CD4-positive, alpha-beta T cell treated with Interleukin-17A for 4 hours (primary cell): ENCODE measurements around the gene ITM2C.

Experiments used
- DNase-seq: peaks from one replicate; pipeline ENCODE4 v3.0.0-alpha.2; 2020; ENCODE audit warnings: mixed read lengths

ITM2C gene

GRCh38 chr2:230852113-230852512 is 12.6 kb upstream of the ITM2C start:
- no peak for DNase-seq

- DNase-seq = peak; percentile 25
Measured at GRCh38 chr2:230861552-230862255, 3.0 kb upstream of the ITM2C start.

DNA sequence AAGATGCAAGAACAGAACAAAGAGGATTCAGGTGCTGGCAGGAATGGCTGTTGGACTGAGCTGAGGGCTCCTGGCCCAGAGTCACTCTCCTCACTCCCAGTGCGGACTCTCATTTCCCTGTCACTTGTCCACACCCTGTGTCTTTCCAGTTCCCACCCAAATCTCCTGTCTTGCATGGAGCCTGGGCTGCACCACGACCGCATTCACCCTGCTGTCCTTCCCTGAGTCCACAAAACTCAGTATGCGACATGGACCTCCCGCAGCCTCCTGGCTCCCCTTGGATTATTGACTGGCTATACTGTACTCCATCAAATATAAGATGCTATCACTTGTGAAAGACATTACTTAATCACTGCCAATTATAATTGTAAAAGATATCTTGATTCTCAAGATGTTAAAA is 2.5 kb upstream of the ITM2C start:
- no peak for DNase-seq

DNA sequence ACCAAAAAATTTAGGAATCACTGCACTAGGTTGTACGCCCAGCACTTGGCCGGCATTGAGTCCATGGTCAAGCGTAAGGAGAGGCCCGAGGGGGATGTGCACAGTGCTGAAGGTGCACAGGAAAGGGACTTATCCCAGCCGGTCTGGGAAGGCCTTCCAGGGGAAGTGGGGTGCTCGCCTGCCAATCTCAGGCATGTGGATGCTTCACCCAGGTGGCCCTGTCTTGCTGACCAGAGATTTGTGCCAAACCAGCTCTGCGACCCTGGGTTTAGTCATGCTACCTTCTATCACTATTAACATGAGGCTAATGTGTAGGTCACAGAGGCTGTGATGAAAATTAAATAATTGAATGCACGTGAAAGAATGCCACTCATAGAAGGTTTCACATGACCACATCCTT is 1.7 kb upstream of the ITM2C start:
- no peak for DNase-seq

DNA sequence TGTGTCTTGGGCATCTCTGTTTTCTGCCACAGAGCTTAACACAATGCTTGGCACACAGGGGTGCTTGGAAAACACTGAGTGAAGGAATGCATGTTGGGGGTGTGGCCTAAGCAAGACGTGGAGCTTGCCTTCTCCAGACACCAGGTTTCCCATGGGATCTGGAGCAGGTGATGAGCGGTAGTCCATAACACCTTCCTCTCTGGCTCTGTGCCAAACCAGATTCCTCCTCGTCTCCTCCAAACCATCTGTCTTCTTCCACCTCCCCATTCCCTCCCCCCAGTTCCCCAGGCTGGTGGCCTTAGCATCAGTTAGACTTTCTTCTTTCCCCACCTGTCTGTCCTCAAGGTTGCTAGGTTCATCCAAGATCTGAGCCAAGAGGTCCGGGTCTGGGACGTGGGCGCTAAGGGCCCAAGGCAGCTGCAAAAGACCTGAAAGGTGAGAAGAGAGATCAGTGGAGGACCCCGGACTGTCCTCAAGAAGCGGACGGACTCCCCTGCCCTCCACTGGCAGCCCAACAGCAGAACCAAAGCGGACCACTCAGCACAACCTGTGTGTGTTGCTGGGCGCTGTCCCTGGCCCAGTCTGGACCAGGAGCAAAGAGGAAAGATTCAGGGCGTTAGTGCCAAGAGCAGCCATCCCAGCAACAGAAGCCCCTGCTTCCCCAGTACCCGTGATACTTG is 1.2 kb upstream of the ITM2C start:
- no peak for DNase-seq

- DNase-seq = no peak
Measured at GRCh38 chr2:230864122-230864604, 579 bp upstream of the ITM2C start.

DNA sequence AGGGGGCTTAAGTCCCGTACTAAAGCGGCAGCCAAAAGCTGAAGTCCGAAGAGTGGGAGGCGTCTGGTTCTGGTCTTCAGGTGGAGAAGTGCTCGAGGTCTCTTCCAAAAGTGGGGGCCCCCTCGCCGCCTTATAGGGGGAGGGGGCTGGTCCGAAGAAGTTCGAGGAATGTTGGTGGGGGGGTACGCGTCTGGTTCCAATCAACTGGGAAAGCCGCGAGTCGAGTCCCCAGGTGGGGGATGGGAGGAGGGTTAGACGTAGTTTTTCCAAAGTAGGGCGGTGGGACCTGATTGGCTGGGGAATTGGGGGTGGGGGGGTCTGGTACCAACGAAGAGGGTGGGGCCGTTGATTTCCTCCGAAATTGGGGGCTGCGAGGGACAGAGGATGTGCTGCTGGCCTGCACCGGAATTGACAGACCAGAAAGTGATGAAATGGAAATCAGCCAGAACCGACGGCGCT is 594 bp downstream of the ITM2C start:
- DNase-seq = peak; percentile 19

GRCh38 chr2:230865766-230866755 is 1.3 kb downstream of the ITM2C start:
- DNase-seq = peak; percentile 49

DNA sequence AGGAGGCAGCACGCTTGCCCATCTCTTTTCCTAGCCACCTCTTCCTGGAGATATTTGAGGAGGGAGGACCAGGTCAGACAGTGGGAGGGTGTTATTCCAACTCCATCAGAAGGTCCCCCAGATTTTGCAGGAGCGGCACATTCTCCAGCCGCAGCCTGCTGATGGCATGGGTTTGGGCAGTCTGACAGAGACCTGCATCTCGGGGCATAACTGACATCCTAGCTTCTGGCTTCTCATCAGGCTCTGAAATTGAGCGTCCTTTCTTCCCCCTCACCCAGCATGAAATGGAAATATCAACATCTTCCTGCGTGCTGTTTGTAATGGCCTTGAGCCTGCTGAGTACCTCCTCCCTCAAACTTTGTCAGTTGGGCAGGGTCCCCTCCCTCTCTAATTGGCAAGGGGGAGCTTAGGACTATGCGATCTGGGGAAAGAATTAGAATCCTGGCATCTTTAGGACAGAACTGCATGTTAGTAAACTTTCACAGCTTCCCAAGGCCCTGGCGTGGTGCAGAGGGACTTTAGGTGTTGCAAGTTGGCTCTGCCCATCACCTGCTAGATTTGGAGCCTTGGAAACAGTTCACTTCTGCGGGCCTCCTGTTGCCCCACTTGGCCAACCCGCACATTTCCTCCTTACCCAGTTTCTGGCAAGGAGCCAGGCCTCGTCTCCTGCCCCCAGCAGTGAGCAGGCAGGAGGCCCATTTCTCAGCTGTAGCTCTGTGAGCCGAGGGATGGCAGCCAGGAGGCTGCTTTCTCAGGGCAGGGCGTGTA is 2.2 kb downstream of the ITM2C start:
- peak; percentile 80 for DNase-seq

DNA sequence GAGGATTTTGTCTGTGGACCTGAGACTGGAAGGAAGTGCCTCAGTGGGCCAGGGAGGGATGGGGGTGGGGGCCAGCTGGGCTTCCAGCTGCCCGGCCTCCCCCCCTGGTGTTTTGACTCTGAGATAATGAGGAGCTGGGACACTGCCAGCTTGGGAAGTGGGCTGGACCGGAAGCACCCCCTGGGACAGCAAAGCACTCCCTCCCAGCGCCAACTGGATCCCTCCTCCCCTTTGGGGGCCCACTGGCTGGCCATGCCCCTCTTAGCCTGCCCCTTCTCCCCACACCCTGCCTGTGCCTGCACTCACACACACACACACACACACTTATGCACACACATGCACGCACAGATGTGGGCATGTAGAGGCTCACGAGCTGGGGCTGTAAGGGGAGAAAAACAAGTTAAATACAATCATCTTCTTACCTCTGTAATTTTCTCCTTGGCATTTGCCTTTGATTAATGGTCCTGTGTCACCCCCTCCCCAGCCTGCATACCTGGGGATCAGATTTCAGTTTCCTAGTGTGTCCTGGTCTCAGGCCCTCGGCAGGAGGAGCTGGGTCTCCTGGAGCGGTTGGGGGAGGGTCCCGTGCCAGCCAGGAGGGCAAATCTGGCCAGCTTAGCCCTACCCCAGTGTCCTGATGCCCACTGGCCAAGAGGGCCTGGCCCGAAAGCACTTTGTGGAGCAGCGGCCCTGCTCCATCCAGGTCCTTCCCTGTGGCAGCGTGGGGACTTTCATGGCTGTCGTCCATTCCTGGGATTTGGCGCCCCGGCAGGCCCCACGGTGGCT is 3.6 kb downstream of the ITM2C start:
- no peak for DNase-seq

GRCh38 chr2:230868947-230869913 is 4.5 kb downstream of the ITM2C start:
- DNase-seq = no peak

DNA sequence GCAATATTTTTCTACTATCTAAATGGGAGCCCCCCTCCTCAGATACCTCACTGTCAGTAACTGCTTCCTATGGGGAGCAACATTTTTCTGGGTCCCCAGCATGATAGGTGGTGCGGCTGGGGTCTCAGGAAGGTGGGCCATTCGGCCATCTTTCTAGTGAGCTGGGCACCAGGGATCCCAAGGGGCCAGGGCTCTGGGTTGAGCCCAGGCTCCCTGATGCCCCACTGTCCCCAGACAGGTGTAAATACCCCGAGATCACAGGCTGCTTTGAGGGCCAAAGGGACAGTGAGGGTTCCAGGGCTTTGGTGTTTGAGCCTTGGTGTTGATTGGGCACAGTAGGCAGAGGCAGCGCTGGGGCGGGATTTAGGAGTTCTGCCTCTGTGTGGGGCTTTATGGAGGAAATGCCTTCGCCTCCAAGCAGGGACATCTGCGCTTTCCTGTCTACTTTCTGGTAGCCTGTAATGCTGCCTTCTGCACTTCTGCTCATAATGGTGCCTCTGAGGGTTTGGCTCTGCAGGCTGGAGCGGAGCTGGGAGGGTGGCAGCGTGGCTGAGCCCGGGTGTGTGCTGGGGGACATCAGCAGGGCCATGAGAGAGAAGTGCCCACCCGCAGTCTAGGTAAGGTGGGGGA is 5.3 kb downstream of the ITM2C start:
- DNase-seq = no peak

GRCh38 chr2:230870544-230871360 is 6.0 kb downstream of the ITM2C start:
- DNase-seq = no peak

DNA sequence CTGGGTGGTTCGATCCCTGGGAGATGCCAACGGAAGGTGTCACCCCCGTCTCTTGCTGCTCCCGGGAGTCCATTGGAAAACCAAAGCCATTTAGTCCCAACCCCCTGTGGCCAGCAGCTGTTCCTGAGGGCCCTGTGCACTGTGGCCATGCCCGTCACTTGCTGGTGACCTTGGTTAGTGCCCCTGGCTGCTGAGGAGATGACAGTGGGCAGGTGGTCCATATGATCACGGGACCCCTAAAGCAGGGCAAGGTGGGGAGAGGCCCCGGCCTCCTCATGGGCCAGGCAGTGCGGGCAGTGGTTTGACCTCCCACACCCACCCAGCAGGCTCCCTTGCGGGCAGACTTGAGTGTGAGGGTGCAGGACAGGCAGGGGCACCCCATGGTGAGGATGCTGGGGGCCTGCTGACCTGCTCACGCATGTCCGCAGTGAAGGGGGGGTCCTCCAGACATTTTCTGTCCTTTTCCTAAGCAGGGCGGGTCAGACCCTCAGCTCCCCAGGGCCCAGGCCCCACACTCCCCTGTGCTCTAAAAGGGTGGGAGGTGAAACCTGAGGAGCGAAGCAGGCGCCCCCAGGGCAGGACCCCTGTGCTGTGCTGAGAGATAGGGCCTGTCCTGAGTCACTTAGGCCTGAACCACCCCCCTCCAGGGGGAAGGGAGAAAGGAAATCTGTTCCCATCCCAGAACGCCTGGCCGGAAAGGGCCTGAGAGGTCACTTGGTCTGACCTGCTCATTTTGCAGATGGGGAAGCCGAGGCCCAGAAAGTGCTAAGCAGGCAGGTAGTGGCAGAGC is 6.8 kb downstream of the ITM2C start:
- DNase-seq = no peak

- no peak for DNase-seq
Measured at GRCh38 chr2:230872151-230872967, 7.6 kb downstream of the ITM2C start.

- DNase-seq = no peak
Measured at GRCh38 chr2:230872968-230873660, 8.4 kb downstream of the ITM2C start.
